Measurements from ENCODE around the gene LHFPL3.

DNA sequence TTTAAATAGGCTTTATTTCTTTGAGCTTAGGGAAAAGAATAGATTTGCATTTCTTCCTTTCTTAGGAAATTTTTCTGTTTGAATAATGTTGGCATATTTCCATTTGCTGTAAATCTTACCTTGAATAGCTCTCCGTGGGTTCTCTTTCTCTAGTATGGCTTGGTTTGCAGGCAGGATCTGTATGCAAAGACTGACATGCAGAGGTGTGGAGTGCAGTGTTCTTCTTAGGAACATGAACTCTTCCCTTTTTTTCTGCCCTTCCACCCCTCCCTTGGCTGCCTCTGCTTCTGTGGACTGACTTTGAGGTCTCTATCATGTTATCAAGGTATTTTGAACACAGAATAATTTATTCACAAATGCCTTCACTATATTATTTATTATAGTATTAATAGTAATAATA, 222.8 kb downstream of the LHFPL3 start:
- TF ChIP-seq, protein P1, sequence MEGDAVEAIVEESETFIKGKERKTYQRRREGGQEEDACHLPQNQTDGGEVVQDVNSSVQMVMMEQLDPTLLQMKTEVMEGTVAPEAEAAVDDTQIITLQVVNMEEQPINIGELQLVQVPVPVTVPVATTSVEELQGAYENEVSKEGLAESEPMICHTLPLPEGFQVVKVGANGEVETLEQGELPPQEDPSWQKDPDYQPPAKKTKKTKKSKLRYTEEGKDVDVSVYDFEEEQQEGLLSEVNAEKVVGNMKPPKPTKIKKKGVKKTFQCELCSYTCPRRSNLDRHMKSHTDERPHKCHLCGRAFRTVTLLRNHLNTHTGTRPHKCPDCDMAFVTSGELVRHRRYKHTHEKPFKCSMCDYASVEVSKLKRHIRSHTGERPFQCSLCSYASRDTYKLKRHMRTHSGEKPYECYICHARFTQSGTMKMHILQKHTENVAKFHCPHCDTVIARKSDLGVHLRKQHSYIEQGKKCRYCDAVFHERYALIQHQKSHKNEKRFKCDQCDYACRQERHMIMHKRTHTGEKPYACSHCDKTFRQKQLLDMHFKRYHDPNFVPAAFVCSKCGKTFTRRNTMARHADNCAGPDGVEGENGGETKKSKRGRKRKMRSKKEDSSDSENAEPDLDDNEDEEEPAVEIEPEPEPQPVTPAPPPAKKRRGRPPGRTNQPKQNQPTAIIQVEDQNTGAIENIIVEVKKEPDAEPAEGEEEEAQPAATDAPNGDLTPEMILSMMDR (IDR thresholded peaks at IDR 0.05; ENCODE audit: low read depth, low read length) = no peak
- TF ChIP-seq POLR2A (IDR thresholded peaks at IDR 0.05; ENCODE audit: extremely low read depth, insufficient read length) = no peak
